ENCODE data around the gene MDFI.

The MDFI gene

DNA sequence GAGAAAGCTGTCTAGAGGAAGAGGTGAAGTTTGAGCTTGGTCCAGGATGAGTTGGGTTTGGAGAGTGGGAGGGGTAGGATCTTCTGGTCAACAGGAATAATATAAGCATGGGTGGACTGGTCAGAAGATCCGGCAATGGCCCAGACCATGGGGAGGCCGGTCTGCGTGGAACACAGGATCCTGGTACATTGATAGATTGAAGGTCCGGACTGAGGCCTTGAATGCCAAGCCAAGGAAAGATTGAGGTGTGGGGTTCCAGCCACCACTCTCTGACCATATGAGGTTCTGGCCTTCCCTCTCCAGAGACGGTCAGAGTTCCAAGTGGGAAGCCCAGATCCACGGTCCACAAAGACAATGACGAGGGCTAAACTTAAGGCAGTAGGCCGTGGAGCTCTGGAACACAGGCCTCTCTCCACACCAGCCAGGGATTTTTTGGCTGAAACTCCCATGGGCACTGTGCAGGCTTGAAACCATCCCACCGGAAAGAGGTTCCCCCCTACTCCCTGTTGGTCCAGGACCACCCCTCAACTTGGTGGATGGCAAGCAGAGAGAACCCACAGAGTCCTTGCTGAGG is 3.2 kb downstream of the MDFI start:
- H3K9ac ChIP-seq = 0 out of 2 replicates have a peak overlapping the region, but pooled peaks have one; percentile 97
- no peaks in the 10 kb centered on the region for H3K27me3 ChIP-seq
- peak overlapping the region; percentile 92 for H3K4me2 ChIP-seq
- TF ChIP-seq Cebpa-rat (IDR thresholded peaks at IDR 0.05) = no peak
- H3K4me3 ChIP-seq = no peak overlapping the region
- H3K27ac ChIP-seq = peak overlapping the region; percentile 96; the same call in 1 of the 2 replicates
- H3K36me3 ChIP-seq = peaks cover 58% of the 10 kb centered on the region
- no peaks in the 10 kb centered on the region for H3K9me3 ChIP-seq
- H4K20me1 ChIP-seq = peaks cover 71% of the 10 kb centered on the region
- H3K4me1 ChIP-seq = peaks cover 81% of the 10 kb centered on the region

DNA sequence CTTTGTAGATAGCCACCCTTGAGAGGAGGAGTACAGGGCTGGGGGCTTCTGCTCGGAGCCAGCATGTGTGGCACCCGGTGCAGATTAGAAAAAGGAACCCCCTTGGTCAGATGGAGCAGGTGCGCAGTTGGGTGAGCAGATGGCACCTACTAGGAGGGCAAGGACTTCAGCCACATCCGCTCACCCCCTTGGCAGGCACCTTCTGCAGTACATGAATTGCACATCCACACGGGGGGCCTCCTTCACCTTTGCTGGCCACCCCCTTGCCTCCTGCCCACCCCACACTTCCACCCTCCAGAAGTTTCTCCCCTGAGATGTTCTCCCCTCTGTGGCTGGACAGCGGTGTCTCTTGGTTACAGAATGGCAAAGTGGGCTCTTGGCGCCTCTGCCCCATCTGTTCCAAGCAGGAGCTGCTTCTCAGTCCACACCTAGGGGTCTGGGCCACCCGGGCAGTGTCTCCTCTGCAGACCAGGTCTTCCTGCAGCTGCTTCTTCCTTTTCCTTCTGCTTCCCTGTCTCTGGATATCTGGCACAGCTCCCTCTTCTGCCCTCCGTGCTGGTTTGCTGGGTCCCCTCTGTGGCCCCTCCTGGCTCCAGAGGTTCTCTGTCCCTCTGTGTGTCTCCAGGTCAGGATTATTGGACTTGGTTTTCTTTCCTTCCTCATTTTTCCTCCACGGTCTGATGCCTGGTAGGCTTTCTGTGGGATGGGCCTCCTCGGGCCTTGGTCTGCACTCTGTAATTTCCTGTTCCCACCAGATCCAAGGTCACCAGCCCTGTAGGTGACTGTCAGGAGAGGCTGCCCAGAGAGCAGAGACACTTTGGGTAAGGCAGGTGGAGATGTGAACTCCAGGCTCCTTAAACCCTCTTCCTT is 4.1 kb downstream of the MDFI start:
- Histone ChIP-seq H3K4me3 (0 out of 2 replicates have a peak overlapping the region, but pooled peaks have one; percentile 19), H3K4me1 (peaks cover 73% of the 10 kb centered on the region), H3K27ac (peak overlapping the region; percentile 78), H4K20me1 (peaks cover 79% of the 10 kb centered on the region), H3K9me3 (no peaks in the 10 kb centered on the region), H3K9ac (peak overlapping the region; percentile 97), H3K36me3 (peaks cover 66% of the 10 kb centered on the region), H3K4me2 (peak overlapping the region; percentile 92), H3K27me3 (no peaks in the 10 kb centered on the region)
- TF ChIP-seq Cebpa-rat (IDR thresholded peaks at IDR 0.05) = no peak

DNA sequence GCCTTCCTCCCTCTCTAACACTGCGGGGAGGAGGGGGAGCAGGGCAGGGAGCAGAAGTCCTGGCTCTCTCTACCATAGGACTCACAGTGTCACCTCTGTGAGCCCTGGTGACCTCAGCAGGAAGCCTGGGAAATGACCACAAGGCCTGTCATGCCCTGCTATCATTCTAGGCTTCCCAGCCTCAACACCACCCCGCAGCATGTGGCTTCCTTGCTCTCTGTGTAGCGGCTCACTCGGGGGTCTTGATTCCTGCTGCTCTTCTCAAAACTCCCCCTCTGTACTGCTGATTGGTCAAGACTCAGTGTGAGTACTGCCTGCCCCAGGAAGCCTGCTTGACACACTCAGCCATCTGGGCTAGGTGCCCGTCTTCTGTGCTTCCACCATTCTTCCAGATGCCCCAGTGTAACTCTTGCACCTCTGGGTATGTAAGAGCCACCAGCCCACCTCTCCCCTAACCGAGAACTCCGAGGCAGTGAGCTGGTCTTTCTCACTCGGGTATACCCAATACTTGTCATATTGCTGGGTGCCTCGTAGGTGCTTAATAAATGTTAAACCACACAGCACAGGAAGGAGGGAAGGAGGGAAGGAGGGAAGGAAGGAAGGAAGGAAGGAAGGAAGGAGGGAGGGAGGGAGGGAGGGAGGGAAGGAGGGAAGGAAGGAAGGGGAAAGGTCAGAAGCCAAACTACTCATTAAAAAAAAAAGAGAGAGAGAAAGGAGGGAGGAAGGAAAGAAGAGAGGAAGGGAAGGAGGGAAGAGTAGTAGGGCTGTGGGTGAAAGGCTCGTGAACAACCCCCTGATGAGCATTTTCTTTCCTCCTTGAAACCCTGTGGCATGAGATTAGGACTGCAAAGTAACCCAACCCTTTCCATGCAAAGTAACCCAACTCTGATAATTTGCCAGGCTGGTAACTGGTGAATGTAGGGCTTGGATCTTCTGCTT is 5.0 kb downstream of the MDFI start:
- Histone ChIP-seq H3K9me3 (no peaks in the 10 kb centered on the region), H3K4me1 (peaks cover 65% of the 10 kb centered on the region), H3K9ac (peak overlapping the region; percentile 56), H3K36me3 (peaks cover 76% of the 10 kb centered on the region), H3K27ac (peak overlapping the region; percentile 78), H3K4me3 (0 out of 2 replicates have a peak overlapping the region, but pooled peaks have one; percentile 19), H3K27me3 (no peaks in the 10 kb centered on the region), H3K4me2 (peak overlapping the region; percentile 92), H4K20me1 (peaks cover 87% of the 10 kb centered on the region)
- TF ChIP-seq Cebpa-rat (IDR thresholded peaks at IDR 0.05) = no peak

DNA sequence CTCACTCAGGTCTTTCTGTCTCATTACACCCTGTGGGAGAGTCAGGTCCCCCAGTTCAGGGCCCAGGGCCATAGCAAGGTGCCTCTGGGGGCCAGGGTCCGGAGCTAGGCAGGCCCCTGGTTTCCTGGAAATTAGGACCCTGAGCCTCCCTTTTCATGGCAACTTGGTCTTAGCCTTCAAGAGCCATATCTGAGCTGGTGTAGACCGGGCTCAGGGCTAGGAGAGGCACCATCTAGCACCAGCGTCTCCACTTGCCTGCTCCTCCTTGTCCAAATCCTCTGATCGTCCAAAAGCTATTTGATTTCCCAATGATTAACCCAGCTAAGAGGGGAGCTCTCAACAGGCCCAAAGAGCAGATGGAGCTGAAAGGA is 5.6 kb downstream of the MDFI start:
- Histone ChIP-seq H3K4me2 (peak overlapping the region; percentile 59), H3K36me3 (peaks cover 82% of the 10 kb centered on the region), H3K27me3 (no peaks in the 10 kb centered on the region), H3K4me3 (no peak overlapping the region), H3K9ac (peak overlapping the region; percentile 50), H3K4me1 (peaks cover 65% of the 10 kb centered on the region), H3K9me3 (no peaks in the 10 kb centered on the region), H3K27ac (peak overlapping the region; percentile 71), H4K20me1 (peaks cover 93% of the 10 kb centered on the region)
- no peak for TF ChIP-seq Cebpa-rat (IDR thresholded peaks at IDR 0.05)

DNA sequence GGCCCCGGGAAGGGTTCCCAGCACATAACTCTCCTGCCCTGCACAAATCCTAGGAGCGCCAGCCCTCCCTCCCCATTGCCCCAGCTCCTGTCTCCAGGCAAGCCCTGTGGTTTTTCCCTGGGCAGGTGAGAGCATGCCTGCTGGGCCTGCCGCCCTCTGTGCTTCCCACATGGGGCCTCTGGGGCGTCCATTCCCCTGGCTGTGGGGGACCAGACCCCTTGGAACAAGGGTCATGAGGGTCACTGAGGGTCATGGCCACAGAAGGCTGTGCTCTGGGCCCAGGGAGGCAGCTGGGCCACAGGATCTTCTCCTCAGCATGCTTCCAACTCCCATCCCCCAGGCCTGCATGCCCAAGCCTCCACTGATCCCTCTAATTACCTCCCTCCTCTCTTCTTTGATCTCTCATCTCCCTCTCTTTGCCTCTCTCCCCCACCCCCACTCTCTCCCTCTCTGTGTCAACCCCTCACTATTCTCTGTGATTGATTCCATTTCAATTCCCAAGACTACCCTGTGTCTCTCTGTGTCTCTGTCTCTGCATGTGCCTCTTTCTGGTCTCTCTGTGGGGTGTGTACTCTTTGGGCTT is 6.1 kb downstream of the MDFI start:
- peak overlapping the region; percentile 59 for H3K4me2 ChIP-seq

DNA sequence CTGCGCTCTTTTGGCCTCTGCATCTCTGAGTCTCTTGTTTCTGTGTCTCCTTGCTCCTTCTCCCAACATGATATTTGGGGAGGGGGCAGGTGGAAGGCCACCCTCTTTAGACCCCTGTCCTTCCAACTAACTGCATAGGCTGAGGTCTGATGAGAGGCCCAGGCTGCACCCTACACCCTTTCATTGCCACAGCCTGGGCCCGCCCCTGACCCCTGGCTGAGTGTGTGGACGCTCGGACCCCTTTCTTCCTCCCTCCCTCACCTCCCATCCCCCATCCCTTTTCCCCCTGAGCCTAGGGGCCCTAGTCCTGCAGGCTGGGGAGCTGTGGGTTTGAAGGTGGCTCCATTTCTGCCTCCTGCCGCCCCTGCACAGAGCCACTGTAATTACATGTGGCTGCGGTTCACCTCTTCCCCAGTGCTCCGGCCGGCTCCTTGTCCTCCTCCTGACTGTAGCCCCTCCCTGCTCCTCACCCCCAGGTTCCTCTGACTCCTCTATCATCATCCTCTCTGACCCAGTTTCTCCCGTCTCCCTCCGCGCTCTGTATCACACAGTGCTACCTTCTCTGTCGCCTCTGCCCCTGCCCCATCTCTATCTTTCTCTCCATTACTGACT is 6.8 kb downstream of the MDFI start:
- no peak for TF ChIP-seq Cebpa-rat (IDR thresholded peaks at IDR 0.05)
- Histone ChIP-seq H4K20me1 (peaks cover 93% of the 10 kb centered on the region), H3K4me1 (peaks cover 56% of the 10 kb centered on the region), H3K27me3 (no peaks in the 10 kb centered on the region), H3K4me3 (no peak overlapping the region), H3K9me3 (no peaks in the 10 kb centered on the region), H3K9ac (peak overlapping the region; percentile 50; the same call in 1 of the 2 replicates), H3K4me2 (peak overlapping the region; percentile 59; the same call in 1 of the 2 replicates), H3K27ac (peak overlapping the region; percentile 71), H3K36me3 (peaks cover 89% of the 10 kb centered on the region)

More for the DNA sequence above, 6.1 kb downstream of the MDFI start:
- Histone ChIP-seq H3K9ac (peak overlapping the region; percentile 50), H3K27ac (peak overlapping the region; percentile 71), H3K36me3 (peaks cover 87% of the 10 kb centered on the region), H3K9me3 (no peaks in the 10 kb centered on the region), H3K27me3 (no peaks in the 10 kb centered on the region), H3K4me1 (peaks cover 63% of the 10 kb centered on the region), H3K4me3 (no peak overlapping the region), H4K20me1 (peaks cover 96% of the 10 kb centered on the region)
- no peak for TF ChIP-seq Cebpa-rat (IDR thresholded peaks at IDR 0.05)

DNA sequence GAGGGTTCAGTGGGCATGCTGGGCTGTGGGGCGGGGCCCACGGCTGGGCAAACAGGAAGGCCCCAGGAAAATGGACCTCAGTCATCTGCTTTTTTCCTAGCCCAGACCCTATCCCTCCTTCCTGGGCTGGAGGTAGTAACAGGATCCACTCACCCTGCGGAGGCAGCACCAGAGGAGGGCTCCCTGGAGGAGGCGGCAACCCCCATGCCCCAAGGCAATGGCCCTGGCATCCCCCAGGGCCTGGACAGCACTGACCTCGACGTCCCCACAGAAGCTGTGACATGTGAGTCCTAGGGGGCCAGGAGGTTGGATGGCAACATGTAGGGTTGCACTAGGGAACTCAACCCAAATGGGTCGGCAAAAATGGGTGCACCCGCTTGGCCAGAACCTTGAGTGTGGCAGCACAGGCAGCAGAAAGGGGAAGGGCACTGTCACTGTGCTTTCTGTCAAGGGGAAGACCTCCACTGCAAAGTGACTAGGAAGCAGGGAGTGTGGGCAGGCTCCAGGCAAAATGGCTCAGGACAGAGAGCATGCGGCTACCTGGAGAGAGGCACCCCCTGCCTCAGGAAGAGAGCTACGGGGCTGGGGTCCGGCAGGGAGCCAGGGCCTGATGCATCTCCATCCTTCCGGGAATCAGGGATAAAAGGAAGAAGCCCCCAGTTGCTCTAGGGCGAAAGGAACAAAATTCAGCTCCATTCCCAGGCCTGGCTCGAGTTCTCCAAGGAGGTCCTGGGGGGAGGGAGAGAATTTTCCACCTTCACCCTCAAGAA is 7.9 kb downstream of the MDFI start:
- no peak for TF ChIP-seq Cebpa-rat (IDR thresholded peaks at IDR 0.05)
- peaks cover 84% of the 10 kb centered on the region for H4K20me1 ChIP-seq
- H3K4me1 ChIP-seq = peaks cover 45% of the 10 kb centered on the region
- no peak overlapping the region for H3K9ac ChIP-seq
- no peak overlapping the region for H3K4me3 ChIP-seq
- H3K27ac ChIP-seq = peak overlapping the region; percentile 71; the same call in 1 of the 2 replicates
- H3K27me3 ChIP-seq = no peaks in the 10 kb centered on the region
- no peaks in the 10 kb centered on the region for H3K9me3 ChIP-seq
- peaks cover 94% of the 10 kb centered on the region for H3K36me3 ChIP-seq
- H3K4me2 ChIP-seq = no peak overlapping the region

DNA sequence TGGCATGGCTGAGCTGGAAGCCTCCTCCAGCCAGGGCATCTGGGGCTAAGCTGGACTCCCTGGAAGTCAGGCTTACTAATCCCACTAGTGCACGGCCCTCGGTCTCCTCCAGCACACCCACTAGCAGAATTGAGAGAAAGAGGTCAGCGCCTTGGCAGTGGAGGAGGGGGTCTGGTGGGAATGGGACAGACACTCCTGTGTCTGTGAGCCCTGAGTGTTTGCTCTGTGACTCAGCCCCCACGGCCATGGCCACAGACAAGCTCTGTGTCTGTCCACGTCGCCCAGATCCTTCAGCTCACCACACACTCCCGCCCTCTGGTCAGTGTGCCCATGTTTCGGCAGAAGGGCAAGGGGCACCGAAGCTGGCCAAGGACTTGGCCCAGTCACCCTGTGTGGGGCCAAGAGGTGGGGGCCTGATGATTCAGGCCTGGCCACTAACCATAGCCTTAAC is 8.8 kb downstream of the MDFI start:
- Histone ChIP-seq H3K4me3 (no peak overlapping the region), H3K27me3 (no peaks in the 10 kb centered on the region), H4K20me1 (peaks cover 84% of the 10 kb centered on the region), H3K27ac (no peak overlapping the region), H3K4me1 (peaks cover 36% of the 10 kb centered on the region), H3K36me3 (peaks cover 94% of the 10 kb centered on the region), H3K9me3 (no peaks in the 10 kb centered on the region), H3K4me2 (no peak overlapping the region), H3K9ac (no peak overlapping the region)
- no peak for TF ChIP-seq Cebpa-rat (IDR thresholded peaks at IDR 0.05)

All from BLaER1 (cell line).